ENCODE results near the gene TNK1. TPM values are rescaled to one million over a fixed set of nuclear protein-coding genes. Genes with fewer than 3 reads are reported as not detected.

The TNK1 gene
- total and polyA plus RNA-seq, 2 of the 8 experiments (the other 6 are each of a cell fraction or from before 2014, with no cell fraction given) = 7.6 to 9.5 TPM

- TF ChIP-seq SP1 (IDR thresholded peaks at IDR 0.05; ENCODE audit: low read depth, low read length) (no peak), SRF (IDR thresholded peaks at IDR 0.05; ENCODE audit: low read depth, low read length) (no peak), KDM4A (IDR thresholded peaks at IDR 0.05; ENCODE audit: low read depth, low read length, severe bottlenecking) (peak; percentile 60), ASH2L (IDR thresholded peaks at IDR 0.05; ENCODE audit: low read length) (peak; percentile 35), RNF2 (IDR thresholded peaks at IDR 0.05; ENCODE audit: borderline replicate concordance, low read depth, low read length, missing control alignments, poor library complexity, severe bottlenecking) (no peak), TAF1 (IDR thresholded peaks at IDR 0.05; ENCODE audit: low read depth, low read length) (peak; percentile 56; the same call in 1 of the 2 replicates), TAF7 (optimal IDR thresholded peaks at IDR 0.05; ENCODE audit: borderline replicate concordance, low read depth, low read length) (no peak), HDAC2 (IDR thresholded peaks at IDR 0.05; ENCODE audit: borderline replicate concordance in 1 of 2, low read depth in 2 of 2, low read length in 2 of 2) (no peak), TBP (IDR thresholded peaks at IDR 0.05; ENCODE audit: low read depth, low read length) (peak; percentile 56), CHD1 (IDR thresholded peaks at IDR 0.05; ENCODE audit: low read depth, low read length) (no peak), POLR2A (IDR thresholded peaks at IDR 0.05; ENCODE audit: control extremely low read depth in 1 of 2, low read depth in 2 of 2, low read length in 2 of 2) (peak in 1 of 2 experiments; percentile 47; a peak in 1 of 3 replicates)
- TF ChIP-seq, protein P1, sequence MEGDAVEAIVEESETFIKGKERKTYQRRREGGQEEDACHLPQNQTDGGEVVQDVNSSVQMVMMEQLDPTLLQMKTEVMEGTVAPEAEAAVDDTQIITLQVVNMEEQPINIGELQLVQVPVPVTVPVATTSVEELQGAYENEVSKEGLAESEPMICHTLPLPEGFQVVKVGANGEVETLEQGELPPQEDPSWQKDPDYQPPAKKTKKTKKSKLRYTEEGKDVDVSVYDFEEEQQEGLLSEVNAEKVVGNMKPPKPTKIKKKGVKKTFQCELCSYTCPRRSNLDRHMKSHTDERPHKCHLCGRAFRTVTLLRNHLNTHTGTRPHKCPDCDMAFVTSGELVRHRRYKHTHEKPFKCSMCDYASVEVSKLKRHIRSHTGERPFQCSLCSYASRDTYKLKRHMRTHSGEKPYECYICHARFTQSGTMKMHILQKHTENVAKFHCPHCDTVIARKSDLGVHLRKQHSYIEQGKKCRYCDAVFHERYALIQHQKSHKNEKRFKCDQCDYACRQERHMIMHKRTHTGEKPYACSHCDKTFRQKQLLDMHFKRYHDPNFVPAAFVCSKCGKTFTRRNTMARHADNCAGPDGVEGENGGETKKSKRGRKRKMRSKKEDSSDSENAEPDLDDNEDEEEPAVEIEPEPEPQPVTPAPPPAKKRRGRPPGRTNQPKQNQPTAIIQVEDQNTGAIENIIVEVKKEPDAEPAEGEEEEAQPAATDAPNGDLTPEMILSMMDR (IDR thresholded peaks at IDR 0.05; ENCODE audit: control extremely low read depth in 1 of 3, insufficient read depth in 1 of 3, low read depth in 1 of 3, low read length in 3 of 3) = peak in 2 of 3 experiments; percentile 6 to 14; a peak in 1 of 4 replicates
These were observed at the start of gene TNK1 (continued) for GRCh38 chr17:7380855-7381683.
